Measurements from ENCODE around the gene MAML3. TPM values are rescaled to one million over a fixed set of nuclear protein-coding genes. Genes with fewer than 3 reads are reported as not detected.

Gene MAML3
- total and polyA plus RNA-seq, 2 of the 13 experiments (the other 11 are each of a cell fraction or from before 2014, with no cell fraction given): 0.05 to 0.13 TPM

- no peak overlapping the region for H2AFZ ChIP-seq (ENCODE audit: low read length)
- H3K36me3 ChIP-seq (replicated peaks in 1 of 2; ENCODE audit: control insufficient read depth in 1 of 2, insufficient read depth in 2 of 2, low read length in 2 of 2): no peaks in the 10 kb centered on the region
- TF ChIP-seq KDM6A (CRISPR knock-in tag; IDR thresholded peaks at IDR 0.05; ENCODE audit: low read depth) (no peak), REST (IDR thresholded peaks at IDR 0.05; ENCODE audit: borderline replicate concordance in 1 of 2, low read depth in 1 of 2, low read length in 2 of 2) (peak in 1 of 2 experiments; percentile 64; a peak in 1 of 4 replicates), MLLT10 (CRISPR knock-in tag; IDR thresholded peaks at IDR 0.05) (no peak), TGIF2 (CRISPR knock-in tag; IDR thresholded peaks at IDR 0.05) (no peak), TAF1 (CRISPR knock-in tag; IDR thresholded peaks at IDR 0.05) (no peak), POLR2AphosphoS2 (IDR thresholded peaks at IDR 0.05; ENCODE audit: low read depth, low read length) (no peak), SCMH1 (CRISPR knock-in tag; IDR thresholded peaks at IDR 0.05; ENCODE audit: borderline replicate concordance) (no peak), THAP7 (CRISPR knock-in tag; IDR thresholded peaks at IDR 0.05) (no peak)
- ATAC-seq: no peak
- H3K79me2 ChIP-seq (ENCODE audit: insufficient read depth, low read length): no peaks in the 10 kb centered on the region
- no peak overlapping the region for H3K9ac ChIP-seq (ENCODE audit: insufficient read depth, low read depth, low read length)
- POLR2A ChIA-PET: no interaction called here
- no peak overlapping the region for H3K27ac ChIP-seq (ENCODE audit: extremely low read length, insufficient read depth, low read length)
- intact Hi-C loops (cut with micrococcal nuclease; ENCODE audit: unreplicated experiment): loop anchor here (10.0 kb wide), 1 partner anchor 180 kb away; the partner anchor contains the start of gene MGST2
- peaks cover 99% of the 10 kb centered on the region for H3K4me1 ChIP-seq (ENCODE audit: insufficient read depth, low read length)
- DNase-seq (ENCODE audit: low spot score): no peak
- H4K20me1 ChIP-seq (ENCODE audit: insufficient read depth, low read length): no peaks in the 10 kb centered on the region
- no peak for FAIRE-seq
- no TSS peak for BruUV-seq (replicated peaks)
- H3K27me3 ChIP-seq (ENCODE audit: control insufficient read depth in 1 of 2, insufficient read depth in 2 of 2, low read length in 2 of 2): no peaks in the 10 kb centered on the region
- H3K4me3 ChIP-seq (replicated peaks in 1 of 3; ENCODE audit: insufficient read depth in 1 of 3, low read depth in 2 of 3, low read length in 3 of 3): no peak overlapping the region
- CTCF ChIA-PET (ENCODE audit: low intra/inter-chr PET ratio, low total read pairs): no interaction called here
- no peak overlapping the region for H3K4me2 ChIP-seq (ENCODE audit: low read depth, low read length)
- H3K9me3 ChIP-seq (ENCODE audit: low read length): no peaks in the 10 kb centered on the region
- in situ Hi-C loops (cut with HindIII; ENCODE audit: extremely low pct_ligation_motif_present, low pct_unique_long_range_greater_than_20kb): no loop called here
These were observed 309.4 kb downstream of the MAML3 start for GRCh38 chr4:139844459-139845036.

Measured in HepG2 (cell line).